ENCODE measurements around the gene SEC16A.

SEC16A gene

GRCh38 chr9:136418182-136419091, 64.4 kb downstream of the SEC16A start:
- Histone ChIP-seq H3K4me3 (ENCODE audit: control insufficient read depth in 1 of 7, extremely low read depth in 1 of 7, insufficient read depth in 4 of 7, low read depth in 2 of 7, low read length in 6 of 7) (no peak overlapping the region), H3K27ac (ENCODE audit: insufficient read depth in 1 of 2, low read depth in 1 of 2, low read length in 2 of 2, poor library complexity in 1 of 2, severe bottlenecking in 2 of 2) (no peak overlapping the region), H3K36me3 (ENCODE audit: control insufficient read depth in 4 of 4, insufficient read depth in 4 of 4, low read length in 3 of 4) (peaks cover 19 to 94% (median 71%) of the 10 kb centered on the region in 4 experiments), H3K9me3 (ENCODE audit: control extremely low read depth in 1 of 5, control insufficient read depth in 4 of 5, insufficient read depth in 2 of 5, low read depth in 1 of 5, low read length in 4 of 5) (no peaks in the 10 kb centered on the region), H3K27me3 (replicated peaks in 2 of 5; ENCODE audit: control insufficient read depth in 4 of 5, insufficient read depth in 5 of 5, low read length in 4 of 5) (no peaks in the 10 kb centered on the region), H3K4me1 (ENCODE audit: control extremely low read depth in 1 of 4, control insufficient read depth in 4 of 4, insufficient read depth in 4 of 4, low read length in 3 of 4) (no peaks in the 10 kb centered on the region)
- no peak for DNase-seq
- WGBS (ENCODE audit: insufficient coverage), result 98% methylated on average over 43 of the region's 48 CpGs
- ChIA-PET POLR2A (interaction anchor here (0.5 kb wide), 1 partner anchor 12 kb away, joined by 3 read pairs; no protein-coding TSS in a partner anchor), CTCF (interaction anchor here (1.2 to 1.4 kb wide), 2 partner anchors 11 to 20 kb away, joined by 3 read pairs; no protein-coding TSS in a partner anchor)

- 99% methylated on average over 18 of the region's 19 CpGs for WGBS (ENCODE audit: insufficient coverage)
- ChIA-PET POLR2A (no interaction called here), CTCF (no interaction called here)
- Histone ChIP-seq H3K27ac (ENCODE audit: insufficient read depth in 1 of 2, low read depth in 1 of 2, low read length in 2 of 2, poor library complexity in 1 of 2, severe bottlenecking in 2 of 2) (no peak overlapping the region), H3K27me3 (replicated peaks in 2 of 5; ENCODE audit: control insufficient read depth in 4 of 5, insufficient read depth in 5 of 5, low read length in 4 of 5) (no peaks in the 10 kb centered on the region), H3K4me1 (ENCODE audit: control extremely low read depth in 1 of 4, control insufficient read depth in 4 of 4, insufficient read depth in 4 of 4, low read length in 3 of 4) (peaks cover 0 to 3% (median 1%) of the 10 kb centered on the region in 4 experiments), H3K9me3 (ENCODE audit: control extremely low read depth in 1 of 5, control insufficient read depth in 4 of 5, insufficient read depth in 2 of 5, low read depth in 1 of 5, low read length in 4 of 5) (no peaks in the 10 kb centered on the region), H3K4me3 (ENCODE audit: control insufficient read depth in 1 of 7, extremely low read depth in 1 of 7, insufficient read depth in 4 of 7, low read depth in 2 of 7, low read length in 6 of 7) (no peak overlapping the region), H3K36me3 (ENCODE audit: control insufficient read depth in 4 of 4, insufficient read depth in 4 of 4, low read length in 3 of 4) (peaks cover 22 to 90% (median 69%) of the 10 kb centered on the region in 4 experiments)
- DNase-seq, result no peak
Measured at GRCh38 chr9:136416914-136417313, 65.9 kb downstream of the SEC16A start.

GRCh38 chr9:136416427-136416826, 66.4 kb downstream of the SEC16A start:
- ChIA-PET POLR2A (no interaction called here), CTCF (interaction anchor here (0.7 kb wide), 1 partner anchor 19 kb away, joined by 3 read pairs; no protein-coding TSS in a partner anchor)
- Histone ChIP-seq H3K36me3 (ENCODE audit: control insufficient read depth in 4 of 4, insufficient read depth in 4 of 4, low read length in 3 of 4) (peaks cover 23 to 88% (median 66%) of the 10 kb centered on the region in 4 experiments), H3K4me3 (ENCODE audit: control insufficient read depth in 1 of 7, extremely low read depth in 1 of 7, insufficient read depth in 4 of 7, low read depth in 2 of 7, low read length in 6 of 7) (no peak overlapping the region), H3K27me3 (replicated peaks in 2 of 5; ENCODE audit: control insufficient read depth in 4 of 5, insufficient read depth in 5 of 5, low read length in 4 of 5) (no peaks in the 10 kb centered on the region), H3K27ac (ENCODE audit: insufficient read depth in 1 of 2, low read depth in 1 of 2, low read length in 2 of 2, poor library complexity in 1 of 2, severe bottlenecking in 2 of 2) (no peak overlapping the region), H3K9me3 (ENCODE audit: control extremely low read depth in 1 of 5, control insufficient read depth in 4 of 5, insufficient read depth in 2 of 5, low read depth in 1 of 5, low read length in 4 of 5) (no peaks in the 10 kb centered on the region), H3K4me1 (ENCODE audit: control extremely low read depth in 1 of 4, control insufficient read depth in 4 of 4, insufficient read depth in 4 of 4, low read length in 3 of 4) (peaks cover 0 to 8% (median 6%) of the 10 kb centered on the region in 4 experiments)
- DNase-seq, result no peak
- 100% methylated on average over 4 of the region's 8 CpGs for WGBS (ENCODE audit: insufficient coverage)

- no peak for DNase-seq
- Histone ChIP-seq H3K4me1 (ENCODE audit: control extremely low read depth in 1 of 4, control insufficient read depth in 4 of 4, insufficient read depth in 4 of 4, low read length in 3 of 4) (peaks cover 2 to 28% (median 21%) of the 10 kb centered on the region in 4 experiments), H3K27ac (ENCODE audit: insufficient read depth in 1 of 2, low read depth in 1 of 2, low read length in 2 of 2, poor library complexity in 1 of 2, severe bottlenecking in 2 of 2) (no peak overlapping the region), H3K9me3 (ENCODE audit: control extremely low read depth in 1 of 5, control insufficient read depth in 4 of 5, insufficient read depth in 2 of 5, low read depth in 1 of 5, low read length in 4 of 5) (no peaks in the 10 kb centered on the region), H3K27me3 (replicated peaks in 2 of 5; ENCODE audit: control insufficient read depth in 4 of 5, insufficient read depth in 5 of 5, low read length in 4 of 5) (no peaks in the 10 kb centered on the region), H3K4me3 (ENCODE audit: control insufficient read depth in 1 of 7, extremely low read depth in 1 of 7, insufficient read depth in 4 of 7, low read depth in 2 of 7, low read length in 6 of 7) (no peak overlapping the region), H3K36me3 (ENCODE audit: control insufficient read depth in 4 of 4, insufficient read depth in 4 of 4, low read length in 3 of 4) (peaks cover 10 to 64% (median 45%) of the 10 kb centered on the region in 4 experiments)
- ChIA-PET CTCF (interaction anchor here (1.0 to 1.4 kb wide), 2 partner anchors 11 to 73 kb away, joined by 3 to 5 read pairs; no protein-coding TSS in a partner anchor), POLR2A (no interaction called here)
- 93% methylated on average over 7 of the region's 9 CpGs for WGBS (ENCODE audit: insufficient coverage)
Measured at GRCh38 chr9:136412962-136413361, 69.9 kb downstream of the SEC16A start.

GRCh38 chr9:136411378-136411777, 71.5 kb downstream of the SEC16A start:
- H3K4me1 ChIP-seq (ENCODE audit: control extremely low read depth in 1 of 4, control insufficient read depth in 4 of 4, insufficient read depth in 4 of 4, low read length in 3 of 4), result peaks cover 2 to 28% (median 21%) of the 10 kb centered on the region in 4 experiments
- no peaks in the 10 kb centered on the region for H3K27me3 ChIP-seq (replicated peaks in 2 of 5; ENCODE audit: control insufficient read depth in 4 of 5, insufficient read depth in 5 of 5, low read length in 4 of 5)
- H3K4me3 ChIP-seq (ENCODE audit: control insufficient read depth in 1 of 7, extremely low read depth in 1 of 7, insufficient read depth in 4 of 7, low read depth in 2 of 7, low read length in 6 of 7), result peak overlapping the region; percentile 81 to 97 (median 90)
- peak overlapping the region; percentile 89 to 97 for H3K27ac ChIP-seq (ENCODE audit: insufficient read depth in 1 of 2, low read depth in 1 of 2, low read length in 2 of 2, poor library complexity in 1 of 2, severe bottlenecking in 2 of 2)
- 83% methylated on average over 4 of the region's 4 CpGs for WGBS (ENCODE audit: insufficient coverage)
- no peaks in the 10 kb centered on the region for H3K9me3 ChIP-seq (ENCODE audit: control extremely low read depth in 1 of 5, control insufficient read depth in 4 of 5, insufficient read depth in 2 of 5, low read depth in 1 of 5, low read length in 4 of 5)
- ChIA-PET POLR2A (no interaction called here), CTCF (no interaction called here)
- peaks cover 9 to 62% (median 44%) of the 10 kb centered on the region in 4 experiments for H3K36me3 ChIP-seq (ENCODE audit: control insufficient read depth in 4 of 4, insufficient read depth in 4 of 4, low read length in 3 of 4)
- no peak for DNase-seq

GRCh38 chr9:136410500-136411287, 72.1 kb downstream of the SEC16A start, which contains the start of the genes ENTR1 and PMPCA:
TSS of gene ENTR1 (minus strand) at chr9:136410614. CDS start at chr9:136410397, 217 bp downstream.
TSS of gene PMPCA (plus strand) at chr9:136410658. CDS start at chr9:136410669, 11 bp downstream.
- Histone ChIP-seq H3K4me1 (ENCODE audit: control extremely low read depth in 1 of 4, control insufficient read depth in 4 of 4, insufficient read depth in 4 of 4, low read length in 3 of 4) (peaks cover 2 to 28% (median 21%) of the 10 kb centered on the region in 4 experiments), H3K36me3 (ENCODE audit: control insufficient read depth in 4 of 4, insufficient read depth in 4 of 4, low read length in 3 of 4) (peaks cover 12 to 62% (median 45%) of the 10 kb centered on the region in 4 experiments), H3K9me3 (ENCODE audit: control extremely low read depth in 1 of 5, control insufficient read depth in 4 of 5, insufficient read depth in 2 of 5, low read depth in 1 of 5, low read length in 4 of 5) (no peaks in the 10 kb centered on the region), H3K27me3 (replicated peaks in 2 of 5; ENCODE audit: control insufficient read depth in 4 of 5, insufficient read depth in 5 of 5, low read length in 4 of 5) (no peaks in the 10 kb centered on the region), H3K27ac (ENCODE audit: insufficient read depth in 1 of 2, low read depth in 1 of 2, low read length in 2 of 2, poor library complexity in 1 of 2, severe bottlenecking in 2 of 2) (peak within 1 kb of the TSS; percentile 89 to 97), H3K4me3 (ENCODE audit: control insufficient read depth in 1 of 7, extremely low read depth in 1 of 7, insufficient read depth in 4 of 7, low read depth in 2 of 7, low read length in 6 of 7) (peak within 1 kb of the TSS; percentile 81 to 97 (median 90))
- CTCF ChIA-PET, result interaction anchor here (0.9 to 1.7 kb wide), 3 partner anchors 10 to 47 kb away, joined by 3 to 8 read pairs (median 4); partner anchors contain the start of gene DNLZ
- POLR2A ChIA-PET, result no interaction called here
- WGBS (ENCODE audit: insufficient coverage), result under 1% methylated on average over 64 of the region's 83 CpGs
- DNase-seq, result peak; percentile 88 to 95 (median 94)

All from common myeloid progenitor, CD34-positive (primary cell).